WTC11 (cell line): ENCODE measurements around the gene TCP11L2. TPM values are rescaled to one million over a fixed set of nuclear protein-coding genes. Genes with fewer than 3 reads are reported as not detected.

Source experiments
- ATAC-seq: fragments of 200-7000 bp; cut with Tn5 transposase; 2 replicates; pipeline ENCODE4 v1.10.0; 2021; ENCODE audit warnings: mild to moderate bottlenecking, moderate library complexity
- CTCF ChIA-PET: fragments of 300-600 bp; sonication (Branson Sonifier 250); formaldehyde crosslinking; loops from one replicate; lab custom pipeline; 2021; ENCODE audit warnings: antibody characterized with exemption; lab: Charles Lee
- POLR2A ChIA-PET: fragments of 350-600 bp; sonication (Branson Sonifier 250); formaldehyde crosslinking; loops from one replicate; lab custom pipeline; 2021; ENCODE audit warnings: antibody characterized with exemption; lab: Charles Lee
- DNase-seq: peaks from one replicate; pipeline ENCODE4 v3.0.0; 2021; ENCODE audit warnings: low spot score
- H3K27ac Mint-ChIP-seq: 2 replicates; pipeline ENCODE4 v1.8.0; 2021; ENCODE audit warnings: mixed read lengths
- H3K27me3 Mint-ChIP-seq: 2 replicates; pipeline ENCODE4 v1.8.0; 2021; ENCODE audit warnings: low read depth, mild to moderate bottlenecking, moderate library complexity, mixed read lengths
- H3K36me3 Mint-ChIP-seq: 2 replicates; pipeline ENCODE4 v1.8.0; 2021; ENCODE audit warnings: mixed read lengths
- H3K4me1 Mint-ChIP-seq: 2 replicates; pipeline ENCODE4 v1.8.0; 2022; ENCODE audit warnings: mixed read lengths
- H3K4me3 Mint-ChIP-seq: 2 replicates; pipeline ENCODE4 v1.8.0; 2021; ENCODE audit warnings: mild to moderate bottlenecking, moderate library complexity, mixed read lengths
- H3K9me3 Mint-ChIP-seq: 2 replicates; pipeline ENCODE4 v1.8.0; 2021; ENCODE audit warnings: mixed read lengths
- ARID4B ChIP-seq: sonication (generic); formaldehyde crosslinking; IDR thresholded peaks from 2 replicates; pipeline ENCODE4 v1.8.0; 2023; ENCODE audit warnings: missing genetic modification reagents, mild to moderate bottlenecking, borderline replicate concordance
- ATF2 ChIP-seq: sonication (generic); formaldehyde crosslinking; IDR thresholded peaks from 2 replicates; pipeline ENCODE4 v1.8.1; 2022; ENCODE audit warnings: low read depth, missing genetic modification reagents, borderline replicate concordance
- CBFB ChIP-seq: sonication (generic); formaldehyde crosslinking; IDR thresholded peaks from 2 replicates; pipeline ENCODE4 v1.8.1; 2022; ENCODE audit warnings: mild to moderate bottlenecking, low read depth, missing genetic modification reagents
- E2F1 ChIP-seq: sonication (generic); formaldehyde crosslinking; IDR thresholded peaks from 2 replicates; pipeline ENCODE4 v1.8.0; 2022; ENCODE audit warnings: mild to moderate bottlenecking, missing genetic modification reagents
- E2F4 ChIP-seq: sonication (generic); formaldehyde crosslinking; IDR thresholded peaks from 2 replicates; pipeline ENCODE4 v1.8.1; 2022; ENCODE audit warnings: low read depth, mild to moderate bottlenecking, moderate library complexity, missing genetic modification reagents, borderline replicate concordance
- EMX1 ChIP-seq: fragments of 250-450 bp; sonication (Bioruptor Pico); IDR thresholded peaks from 2 replicates; pipeline ENCODE4 v1.8.0; 2021; ENCODE audit warnings: mild to moderate bottlenecking
- ETV6 ChIP-seq: sonication (generic); formaldehyde crosslinking; IDR thresholded peaks from 2 replicates; pipeline ENCODE4 v1.8.1; 2022; ENCODE audit warnings: mild to moderate bottlenecking, missing genetic modification reagents
- FOXP1 ChIP-seq: sonication (generic); formaldehyde crosslinking; IDR thresholded peaks from 2 replicates; pipeline ENCODE4 v1.8.0; 2022; ENCODE audit warnings: missing genetic modification reagents, mild to moderate bottlenecking, moderate library complexity, borderline replicate concordance
- GABPB1 ChIP-seq: sonication (generic); formaldehyde crosslinking; IDR thresholded peaks from 2 replicates; pipeline ENCODE4 v1.8.1; 2023; ENCODE audit warnings: mild to moderate bottlenecking, missing genetic modification reagents
- JUN ChIP-seq: sonication (generic); formaldehyde crosslinking; IDR thresholded peaks from 2 replicates; pipeline ENCODE4 v1.8.0; 2023; ENCODE audit warnings: mild to moderate bottlenecking, missing genetic modification reagents
- NR1H2 ChIP-seq: sonication (generic); formaldehyde crosslinking; IDR thresholded peaks from 2 replicates; pipeline ENCODE4 v1.9.0; 2021; ENCODE audit warnings: mild to moderate bottlenecking, moderate library complexity, missing genetic modification reagents
- PRRX2 ChIP-seq: fragments of 250-450 bp; sonication (Bioruptor Pico); IDR thresholded peaks from 2 replicates; pipeline ENCODE4 v1.8.0; 2021; ENCODE audit warnings: mild to moderate bottlenecking
- SP1 ChIP-seq: sonication (generic); formaldehyde crosslinking; conservative IDR thresholded peaks from 2 replicates; pipeline ENCODE4 v1.8.1; 2022; ENCODE audit warnings: missing genetic modification reagents
- TCF7 ChIP-seq: sonication (generic); formaldehyde crosslinking; IDR thresholded peaks from 2 replicates; pipeline ENCODE4 v1.8.0; 2022; ENCODE audit warnings: mild to moderate bottlenecking, low read depth, missing genetic modification reagents, moderate library complexity
- TEAD4 ChIP-seq: sonication (generic); formaldehyde crosslinking; IDR thresholded peaks from 2 replicates; pipeline ENCODE4 v1.8.0; 2022; ENCODE audit warnings: mild to moderate bottlenecking, missing genetic modification reagents
- ZBTB21 ChIP-seq: sonication (generic); formaldehyde crosslinking; IDR thresholded peaks from 2 replicates; pipeline ENCODE4 v1.8.1; 2023; ENCODE audit warnings: mild to moderate bottlenecking, missing genetic modification reagents, borderline replicate concordance
- ZMAT4 ChIP-seq: fragments of 250-450 bp; sonication (Bioruptor Pico); IDR thresholded peaks from 2 replicates; pipeline ENCODE4 v1.9.0; 2021; ENCODE audit warnings: mild to moderate bottlenecking
- ZNF138 ChIP-seq: sonication (generic); formaldehyde crosslinking; conservative IDR thresholded peaks from 2 replicates; pipeline ENCODE4 v1.8.1; 2022; ENCODE audit warnings: mild to moderate bottlenecking, moderate library complexity, missing genetic modification reagents
- ZNF423 ChIP-seq: fragments of 250-450 bp; sonication (Bioruptor Pico); IDR thresholded peaks from 2 replicates; pipeline ENCODE4 v2.1.2; 2022; ENCODE audit warnings: mild to moderate bottlenecking, moderate library complexity
- ZNF512 ChIP-seq: sonication (generic); formaldehyde crosslinking; IDR thresholded peaks from 2 replicates; pipeline ENCODE4 v1.8.1; 2022; ENCODE audit warnings: missing genetic modification reagents, borderline replicate concordance
- total RNA-seq: library from RNA; stranded (reverse); gene quantifications from 3 replicates; pipeline ENCODE4 v1.2.3, GENCODE V29; 2021

Gene TCP11L2
- total RNA-seq, 1 experiment from 2014 or later: 12.3 TPM

- no peak for TF ChIP-seq ETV6 (CRISPR knock-in tag)
- no peak for TF ChIP-seq ZNF138
- no peak for TF ChIP-seq E2F4 (CRISPR knock-in tag)
- TF ChIP-seq GABPB1 (CRISPR knock-in tag): no peak
Observed at GRCh38 chr12:106307181-106307580, 4.6 kb downstream of the TCP11L2 start (continued).

- DNase-seq (no peak), ATAC-seq (no peak)
- TF ChIP-seq ZNF512 (CRISPR knock-in tag) (no peak), EMX1 (no peak), ZNF423 (CRISPR knock-in tag) (no peak), FOXP1 (CRISPR knock-in tag) (no peak), SP1 (CRISPR knock-in tag) (no peak), ZMAT4 (CRISPR knock-in tag) (no peak), JUN (CRISPR knock-in tag) (no peak)
- Mint-ChIP-seq H3K4me3 (no peak overlapping the region), H3K27ac (no peak overlapping the region), H3K27me3 (no peaks in the 10 kb centered on the region; the same call in 1 of the 2 replicates), H3K36me3 (no peaks in the 10 kb centered on the region), H3K9me3 (no peaks in the 10 kb centered on the region), H3K4me1 (peaks cover 27% of the 10 kb centered on the region)
- ChIA-PET POLR2A (no interaction called here), CTCF (no interaction called here)
Observed at GRCh38 chr12:106308121-106308520, 5.6 kb downstream of the TCP11L2 start.

GRCh38 chr12:106308611-106309010 lies 6.1 kb downstream of the TCP11L2 start:
- ChIA-PET POLR2A (no interaction called here), CTCF (interaction anchor here (1.5 kb wide), 1 partner anchor 26 kb away, joined by 4 read pairs; no protein-coding TSS in a partner anchor)
- DNase-seq: no peak
- no peaks in the 10 kb centered on the region for H3K9me3 Mint-ChIP-seq
- H3K27me3 Mint-ChIP-seq: no peaks in the 10 kb centered on the region; the same call in 1 of the 2 replicates
- no peak for ATAC-seq
- no peak overlapping the region for H3K27ac Mint-ChIP-seq
- no peak overlapping the region for H3K4me3 Mint-ChIP-seq
- peaks cover 27% of the 10 kb centered on the region for H3K4me1 Mint-ChIP-seq
- TF ChIP-seq GABPB1 (CRISPR knock-in tag): no peak
- TF ChIP-seq NR1H2: no peak
- TF ChIP-seq CBFB (CRISPR knock-in tag): no peak
- TF ChIP-seq ZBTB21 (CRISPR knock-in tag): no peak
- TF ChIP-seq TCF7 (CRISPR knock-in tag): no peak
- no peaks in the 10 kb centered on the region for H3K36me3 Mint-ChIP-seq

- Mint-ChIP-seq H3K9me3 (no peaks in the 10 kb centered on the region), H3K36me3 (no peaks in the 10 kb centered on the region), H3K27me3 (no peaks in the 10 kb centered on the region; the same call in 1 of the 2 replicates), H3K4me3 (no peak overlapping the region), H3K27ac (no peak overlapping the region; the same call in 1 of the 2 replicates), H3K4me1 (peaks cover 15% of the 10 kb centered on the region)
- ChIA-PET CTCF (interaction anchor here (1.5 kb wide), 1 partner anchor 27 kb away, joined by 4 read pairs; no protein-coding TSS in a partner anchor), POLR2A (no interaction called here)
- DNase-seq (no peak), ATAC-seq (no peak)
- TF ChIP-seq ARID4B (CRISPR knock-in tag): no peak
- no peak for TF ChIP-seq ATF2 (CRISPR knock-in tag)
- no peak for TF ChIP-seq TEAD4 (CRISPR knock-in tag)
- TF ChIP-seq PRRX2 (CRISPR knock-in tag): no peak
- TF ChIP-seq E2F1 (CRISPR knock-in tag): no peak
Observed at GRCh38 chr12:106309671-106310505, 7.4 kb downstream of the TCP11L2 start.
